Measurements from ENCODE around the gene FOXF2.

FOXF2 gene

DNA sequence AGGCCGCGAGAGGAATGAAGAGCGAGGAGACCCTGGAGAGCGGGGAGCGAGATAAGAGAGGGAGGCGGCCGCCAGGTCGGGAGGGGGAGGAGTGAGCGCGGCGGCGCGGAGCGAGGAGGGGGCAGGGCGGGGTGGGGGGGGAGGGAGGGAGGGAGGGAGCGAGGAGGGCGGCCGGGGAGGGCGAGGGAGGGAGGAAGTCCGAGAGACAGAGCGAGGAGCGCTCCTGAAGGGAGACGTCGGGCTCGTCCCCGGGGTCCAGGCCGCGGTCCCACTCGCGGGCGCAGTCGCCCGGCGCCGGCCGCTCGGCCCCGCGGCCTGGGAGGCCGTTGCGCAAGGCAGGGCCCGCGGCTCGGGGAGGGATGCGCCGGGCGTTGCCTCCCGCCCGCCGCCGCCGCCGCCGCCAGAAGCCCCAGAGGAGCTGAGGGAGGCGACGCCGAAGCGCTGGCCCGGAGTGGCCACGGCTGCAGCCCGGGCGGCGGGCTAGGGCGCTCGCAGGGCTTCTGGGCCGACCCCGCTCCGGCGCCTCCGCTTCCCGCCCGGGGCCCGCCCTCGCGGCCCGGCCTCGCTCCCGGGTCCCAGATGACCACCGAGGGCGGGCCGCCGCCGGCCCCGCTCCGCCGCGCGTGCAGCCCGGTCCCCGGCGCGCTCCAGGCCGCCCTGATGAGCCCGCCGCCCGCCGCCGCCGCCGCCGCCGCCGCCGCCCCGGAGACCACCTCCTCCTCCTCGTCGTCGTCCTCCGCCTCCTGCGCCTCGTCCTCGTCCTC lies at the start of gene FOXF2:
TSS of gene FOXF2 (plus strand) at position 208 of the 764 bp plus-strand sequence. CDS start at position 580, 372 bp downstream.
- TF ChIP-seq CTCF (IDR thresholded peaks at IDR 0.05; ENCODE audit: insufficient read depth, low read length, poor library complexity, severe bottlenecking) = no peak
- Histone ChIP-seq H3K36me3 (ENCODE audit: control insufficient read depth, insufficient read depth, low read length) (no peaks in the 10 kb centered on the region), H3K27me3 (replicated peaks; ENCODE audit: control insufficient read depth, insufficient read depth, low read length) (peaks cover 3% of the 10 kb centered on the region), H3K4me3 (replicated peaks; ENCODE audit: low read depth, low read length) (no peak within 1 kb of the TSS)
- no peak for DNase-seq (ENCODE audit: extremely low read depth, insufficient read length)

DNA sequence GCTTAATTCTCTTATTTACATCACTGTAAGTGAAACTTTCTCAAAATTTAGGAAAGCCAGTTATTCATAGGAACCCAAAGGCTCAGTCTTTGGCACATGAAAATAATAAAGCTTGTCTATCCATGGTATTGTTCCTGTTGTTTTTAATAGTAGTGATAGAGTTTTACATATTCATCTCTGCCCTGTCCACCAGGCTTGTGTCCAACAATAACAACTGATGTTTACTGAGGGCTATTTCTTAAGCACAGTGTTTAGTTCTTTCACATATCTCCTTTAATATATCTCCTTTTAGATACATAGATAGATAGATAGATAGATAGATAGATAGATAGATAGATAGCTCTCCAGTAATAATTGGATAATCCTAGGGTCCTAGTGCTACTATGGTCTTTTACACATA lies 43.3 kb upstream of the FOXF2 start:
- H3K36me3 ChIP-seq (ENCODE audit: control insufficient read depth, insufficient read depth, low read length) = no peaks in the 10 kb centered on the region
- DNase-seq (ENCODE audit: extremely low read depth, insufficient read length) = no peak
- 0 out of 2 replicates have a peak, but pooled peaks cover 2% of the 10 kb centered on the region for H3K27me3 ChIP-seq (replicated peaks; ENCODE audit: control insufficient read depth, insufficient read depth, low read length)
- H3K4me3 ChIP-seq (replicated peaks; ENCODE audit: low read depth, low read length) = no peak overlapping the region
- TF ChIP-seq CTCF (IDR thresholded peaks at IDR 0.05; ENCODE audit: insufficient read depth, low read length, poor library complexity, severe bottlenecking) = no peak

GRCh38 chr6:1346558-1347091 lies 42.8 kb upstream of the FOXF2 start:
- no peak for DNase-seq (ENCODE audit: extremely low read depth, insufficient read length)
- Histone ChIP-seq H3K4me3 (replicated peaks; ENCODE audit: low read depth, low read length) (no peak overlapping the region), H3K36me3 (ENCODE audit: control insufficient read depth, insufficient read depth, low read length) (no peaks in the 10 kb centered on the region), H3K27me3 (replicated peaks; ENCODE audit: control insufficient read depth, insufficient read depth, low read length) (0 out of 2 replicates have a peak, but pooled peaks cover 2% of the 10 kb centered on the region)
- TF ChIP-seq CTCF (IDR thresholded peaks at IDR 0.05; ENCODE audit: insufficient read depth, low read length, poor library complexity, severe bottlenecking) = no peak

DNA sequence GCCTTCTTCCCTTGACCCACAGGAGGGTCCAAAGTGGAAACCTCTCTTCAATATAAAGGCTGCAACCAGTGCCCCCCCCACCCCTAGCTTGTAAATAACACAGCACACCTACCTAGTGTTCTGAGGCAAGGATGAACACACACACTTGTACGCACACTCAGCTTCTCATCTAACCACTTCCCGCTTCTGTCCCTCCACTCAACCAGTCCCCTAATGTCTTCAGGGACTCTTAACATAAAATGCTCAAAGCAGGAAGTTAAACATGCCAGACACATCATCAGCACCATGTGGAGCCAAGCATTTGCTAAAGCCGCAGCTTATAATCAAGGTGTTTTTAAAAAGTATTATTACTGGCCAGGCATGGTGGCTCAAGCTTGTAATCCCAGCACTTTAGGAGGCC lies 42.2 kb upstream of the FOXF2 start:
- 0 out of 2 replicates have a peak, but pooled peaks cover 2% of the 10 kb centered on the region for H3K27me3 ChIP-seq (replicated peaks; ENCODE audit: control insufficient read depth, insufficient read depth, low read length)
- no peak for TF ChIP-seq CTCF (IDR thresholded peaks at IDR 0.05; ENCODE audit: insufficient read depth, low read length, poor library complexity, severe bottlenecking)
- no peaks in the 10 kb centered on the region for H3K36me3 ChIP-seq (ENCODE audit: control insufficient read depth, insufficient read depth, low read length)
- H3K4me3 ChIP-seq (replicated peaks; ENCODE audit: low read depth, low read length) = no peak overlapping the region
- DNase-seq (ENCODE audit: extremely low read depth, insufficient read length) = no peak

GRCh38 chr6:1348675-1349074 lies 40.7 kb upstream of the FOXF2 start:
- no peak for TF ChIP-seq CTCF (IDR thresholded peaks at IDR 0.05; ENCODE audit: insufficient read depth, low read length, poor library complexity, severe bottlenecking)
- H3K27me3 ChIP-seq (replicated peaks; ENCODE audit: control insufficient read depth, insufficient read depth, low read length) = 0 out of 2 replicates have a peak, but pooled peaks cover 2% of the 10 kb centered on the region
- H3K4me3 ChIP-seq (replicated peaks; ENCODE audit: low read depth, low read length) = no peak overlapping the region
- no peak for DNase-seq (ENCODE audit: extremely low read depth, insufficient read length)
- no peaks in the 10 kb centered on the region for H3K36me3 ChIP-seq (ENCODE audit: control insufficient read depth, insufficient read depth, low read length)

Data from GM06990 (cell line).